HG02798 (cell line): ENCODE results near the gene FDCSP.
"Not testable (repeated sequence)": the region's sequence is repeated elsewhere in the genome, so short reads cannot be mapped to it uniquely, and the experiment has no call there.

ENCODE experiments used
- ATAC-seq: cut with Tn5 transposase; IDR thresholded peaks from one replicate; pipeline ENCODE4 v1.9.1; 2021; ENCODE audit warnings: mild to moderate bottlenecking; ENCODE audit not compliant: unreplicated experiment, poor library complexity

The FDCSP gene

DNA sequence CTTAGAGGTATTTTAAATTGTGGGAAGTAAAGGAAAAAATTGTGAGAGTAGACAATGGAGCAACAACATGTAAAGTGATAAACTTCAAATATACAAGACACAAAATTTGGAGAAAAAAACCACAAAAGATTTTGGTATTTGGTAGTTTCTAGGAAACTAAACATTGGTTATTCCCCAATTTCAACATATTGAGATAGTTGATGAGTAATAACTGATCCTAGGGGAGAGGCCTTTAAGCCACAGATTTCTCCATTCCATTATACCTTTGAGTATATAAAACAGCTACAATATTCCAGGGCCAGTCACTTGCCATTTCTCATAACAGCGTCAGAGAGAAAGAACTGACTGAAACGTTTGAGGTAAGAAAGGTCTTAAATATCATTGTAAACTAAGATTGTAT is at the start of gene FDCSP:
FDCSP (plus strand) TSS at position 301 of the 400 bp plus-strand sequence. CDS start 5,071 bp downstream, outside the sequence.
- no peak for ATAC-seq

DNA sequence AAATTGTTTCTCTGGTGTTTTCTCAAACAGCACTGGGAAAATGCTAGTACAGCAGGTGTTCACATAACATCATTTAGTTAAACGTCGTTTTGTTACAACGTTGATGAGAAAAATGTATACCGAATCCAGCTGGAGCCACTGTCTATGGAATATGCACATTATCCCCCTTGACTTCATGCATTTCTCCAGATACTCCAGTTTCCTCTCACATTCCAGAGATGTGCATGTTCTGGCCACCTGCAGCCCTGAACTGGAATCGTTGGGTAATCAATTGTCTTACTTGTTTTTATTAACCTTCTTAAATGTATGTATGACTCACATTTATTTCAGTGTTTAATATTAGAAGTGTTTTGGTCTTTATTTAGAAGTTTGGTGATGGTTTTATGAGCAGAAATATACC is 48.8 kb upstream of the FDCSP start:
- no peak for ATAC-seq

- no peak for ATAC-seq
These were observed 47.8 kb upstream of the FDCSP start for GRCh38 chr4:70178075-70178660.

- no peak for ATAC-seq
These were observed 46.1 kb upstream of the FDCSP start for GRCh38 chr4:70179811-70180210.

- ATAC-seq = no peak
These were observed 44.1 kb upstream of the FDCSP start for GRCh38 chr4:70181864-70182263.

DNA sequence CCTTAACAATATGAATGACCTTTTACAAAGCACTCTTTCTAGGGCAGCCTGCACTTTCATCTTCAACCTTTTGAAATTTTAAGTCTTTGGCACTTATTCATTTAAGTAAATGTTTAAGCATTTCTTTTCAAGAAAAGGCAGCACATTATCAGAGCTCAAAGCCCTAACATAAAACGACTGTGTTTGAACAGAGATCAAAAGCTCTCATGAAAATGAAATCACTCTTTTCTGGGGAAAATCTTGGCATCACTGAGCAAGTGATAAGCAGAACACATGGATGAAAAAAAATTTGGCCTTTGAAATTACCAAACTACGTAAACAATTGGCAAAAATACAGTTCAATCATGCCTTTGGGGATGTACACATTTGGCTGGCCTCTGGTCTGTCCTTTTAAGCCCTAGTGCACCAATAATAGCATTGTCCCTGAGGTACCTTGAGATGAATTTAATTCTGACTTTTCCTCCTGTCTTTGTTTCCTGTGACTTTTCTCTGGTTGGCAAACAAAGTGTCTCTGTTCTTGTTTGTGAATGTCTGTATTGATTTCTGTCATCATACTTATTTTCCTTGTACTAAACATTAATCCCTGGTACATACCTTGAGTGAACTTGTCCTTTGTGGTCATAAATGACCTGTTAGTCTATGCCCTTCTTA is 43.3 kb upstream of the FDCSP start:
- ATAC-seq = no peak

GRCh38 chr4:70183168-70183939 is 42.6 kb upstream of the FDCSP start:
- ATAC-seq = peak; percentile 76

GRCh38 chr4:70183940-70184246 is 42.0 kb upstream of the FDCSP start:
- no peak for ATAC-seq

GRCh38 chr4:70187216-70187615 is 38.7 kb upstream of the FDCSP start:
- ATAC-seq = no peak

GRCh38 chr4:70190579-70190978 is 35.3 kb upstream of the FDCSP start:
- ATAC-seq = no peak

DNA sequence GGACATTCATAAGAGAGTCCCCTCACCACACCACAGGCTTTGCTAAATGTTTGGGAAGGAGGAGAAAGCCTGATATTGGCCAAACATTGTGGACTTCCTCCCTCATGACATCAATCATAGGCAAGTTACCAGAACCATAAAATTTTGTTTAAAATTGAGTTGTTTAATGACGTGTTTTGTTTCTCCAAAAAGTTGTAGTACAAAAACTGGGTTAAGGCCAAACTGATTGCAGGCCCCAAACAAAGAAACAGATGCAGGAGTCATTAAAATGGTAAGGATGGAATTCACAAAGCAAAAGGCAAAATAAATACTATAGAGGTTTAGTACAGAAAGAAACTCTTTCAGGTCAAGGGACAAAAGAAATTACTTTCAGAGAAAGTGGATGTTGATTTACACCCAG is 34.3 kb upstream of the FDCSP start:
- ATAC-seq = no peak

DNA sequence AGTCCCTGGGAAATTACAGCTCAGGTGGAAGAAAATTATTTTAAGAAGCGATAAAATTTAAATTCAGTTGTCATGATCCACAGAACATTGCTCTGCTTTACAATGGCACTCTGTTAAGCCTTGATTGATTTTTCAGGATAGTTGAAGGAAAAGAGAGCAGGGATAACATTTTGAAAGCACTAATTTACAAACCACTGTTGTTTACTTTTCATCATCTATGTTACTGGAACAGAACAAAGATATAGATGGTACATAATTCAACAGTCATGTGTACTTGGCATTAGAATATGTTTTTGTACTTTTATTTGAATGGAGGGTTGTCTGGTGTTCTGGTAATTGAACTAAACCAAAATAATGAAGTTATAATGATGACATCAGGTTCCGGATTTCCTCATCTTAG is 33.0 kb upstream of the FDCSP start:
- no peak for ATAC-seq

DNA sequence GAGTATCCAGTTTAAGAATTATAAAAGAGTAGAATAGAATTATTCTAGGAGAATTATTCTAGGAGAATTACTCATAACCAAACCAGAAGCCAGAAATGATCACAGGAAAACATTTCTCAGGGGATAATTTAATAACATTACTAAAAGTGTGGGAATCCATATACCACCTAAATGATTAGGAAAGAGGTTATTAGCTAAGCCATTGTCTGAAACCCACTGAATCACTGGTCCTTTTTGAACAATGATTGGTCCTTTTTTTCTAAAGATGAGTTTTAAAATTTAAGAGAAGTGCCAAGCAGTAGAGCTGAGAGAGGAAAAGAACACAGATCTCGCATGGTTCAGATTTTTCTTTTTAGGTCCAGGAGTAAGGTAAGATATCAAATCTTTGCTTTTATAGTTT is 30.5 kb upstream of the FDCSP start, which contains the start of gene ODAM:
ODAM (plus strand) TSS at position 301 of the 400 bp plus-strand sequence. CDS start 819 bp downstream, outside the sequence.
- no peak for ATAC-seq

DNA sequence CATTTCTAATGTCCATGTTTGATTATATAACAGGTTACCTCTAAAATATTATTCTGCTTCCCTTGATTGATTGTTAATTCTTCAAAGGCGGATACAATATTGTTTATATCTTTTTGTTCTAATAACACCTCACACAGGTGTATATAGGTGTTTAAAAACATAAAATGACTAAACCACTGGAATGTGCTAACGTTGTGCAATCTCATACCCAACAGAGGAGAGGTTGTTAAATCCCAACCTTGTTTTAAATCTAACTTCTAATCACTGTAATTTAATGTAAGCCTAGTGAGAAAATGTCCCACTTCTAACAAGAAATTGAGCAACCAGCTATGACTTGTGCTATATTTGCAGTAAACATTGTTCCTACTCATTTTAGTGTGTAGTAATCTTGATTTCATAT is 29.1 kb upstream of the FDCSP start:
- no peak for ATAC-seq

DNA sequence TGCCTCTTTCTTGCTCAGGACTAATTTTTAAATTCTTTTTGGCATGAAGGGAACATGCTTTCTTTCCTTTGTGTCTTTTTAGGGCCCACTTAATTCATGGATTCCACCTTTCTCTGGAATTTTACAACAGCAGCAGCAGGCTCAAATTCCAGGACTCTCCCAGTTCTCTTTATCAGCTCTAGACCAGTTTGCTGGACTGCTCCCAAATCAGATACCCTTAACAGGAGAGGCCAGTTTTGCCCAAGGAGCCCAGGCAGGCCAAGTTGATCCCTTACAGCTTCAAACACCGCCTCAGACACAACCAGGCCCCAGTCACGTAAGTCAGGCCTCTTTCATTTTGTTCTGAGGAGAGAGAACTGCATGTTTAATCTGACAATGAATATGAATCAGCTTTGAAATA is 28.1 kb upstream of the FDCSP start:
- ATAC-seq = no peak

DNA sequence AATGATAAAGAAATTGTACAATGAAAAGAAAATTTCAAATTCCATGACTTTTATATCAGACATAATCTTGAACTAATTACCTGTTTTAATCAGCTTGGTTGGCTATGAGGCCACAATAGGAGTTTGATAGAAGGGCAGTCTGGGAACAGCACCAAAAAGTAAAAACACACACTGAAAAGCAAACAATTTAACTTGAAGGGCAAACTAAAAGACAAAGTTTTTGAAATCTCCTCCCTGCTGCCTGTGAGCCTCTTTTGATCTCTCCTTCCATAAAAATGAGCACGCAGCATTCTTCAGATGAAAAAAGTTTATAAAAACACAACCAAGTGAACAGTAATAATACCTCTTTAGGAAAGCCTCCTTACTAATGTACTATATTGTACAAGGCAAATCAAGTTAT is 22.3 kb upstream of the FDCSP start:
- no peak for ATAC-seq

GRCh38 chr4:70212752-70213151 is 13.2 kb upstream of the FDCSP start:
- ATAC-seq = not testable (repeated sequence)

DNA sequence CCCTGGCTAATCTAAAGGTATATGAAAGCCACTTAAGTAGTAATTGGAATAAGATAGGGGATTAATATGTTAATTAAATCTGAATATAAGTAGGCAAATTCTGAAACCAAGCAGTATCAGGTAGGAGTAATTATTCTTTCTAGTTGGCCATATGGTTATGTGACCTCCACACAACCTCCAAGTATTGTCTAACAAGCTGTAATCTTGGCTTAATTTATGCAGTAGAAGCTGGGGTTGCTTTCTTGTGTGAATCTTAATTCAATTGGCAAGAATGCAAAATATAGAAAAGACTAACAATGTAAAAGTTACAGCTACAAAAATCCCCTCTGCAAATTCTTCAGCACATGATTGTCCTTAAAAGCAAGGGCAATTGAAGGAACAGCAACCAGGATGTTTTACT is 9.8 kb upstream of the FDCSP start:
- not testable (repeated sequence) for ATAC-seq

GRCh38 chr4:70216550-70216949 is 9.4 kb upstream of the FDCSP start:
- ATAC-seq = not testable (repeated sequence)

DNA sequence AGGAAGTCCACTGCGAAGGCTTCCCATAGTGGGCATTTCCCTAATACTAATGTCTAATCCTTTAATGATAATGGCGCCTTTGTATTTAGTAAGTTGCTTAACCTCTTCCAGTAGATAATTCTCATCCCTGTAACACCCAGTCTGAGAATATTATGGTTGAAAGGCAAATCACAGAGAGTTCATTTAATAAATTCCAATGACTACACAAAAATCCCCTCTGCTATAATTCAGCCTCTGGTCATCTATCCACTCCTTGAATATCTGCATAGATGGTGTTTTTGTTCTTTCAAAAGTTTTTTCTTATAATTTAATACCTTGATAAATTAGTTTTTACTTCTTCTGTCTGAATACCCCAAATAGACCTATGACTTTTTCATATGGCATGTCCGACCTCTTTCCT is 4.5 kb upstream of the FDCSP start:
- not testable (repeated sequence) for ATAC-seq

DNA sequence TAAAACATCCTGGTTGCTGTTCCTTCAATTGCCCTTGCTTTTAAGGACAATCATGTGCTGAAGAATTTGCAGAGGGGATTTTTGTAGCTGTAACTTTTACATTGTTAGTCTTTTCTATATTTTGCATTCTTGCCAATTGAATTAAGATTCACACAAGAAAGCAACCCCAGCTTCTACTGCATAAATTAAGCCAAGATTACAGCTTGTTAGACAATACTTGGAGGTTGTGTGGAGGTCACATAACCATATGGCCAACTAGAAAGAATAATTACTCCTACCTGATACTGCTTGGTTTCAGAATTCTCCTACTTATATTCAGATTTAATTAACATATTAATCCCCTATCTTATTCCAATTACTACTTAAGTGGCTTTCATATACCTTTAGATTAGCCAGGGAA is 4.1 kb upstream of the FDCSP start:
- not testable (repeated sequence) for ATAC-seq

- ATAC-seq = no peak
These were observed 10.2 kb downstream of the FDCSP start for GRCh38 chr4:70236125-70236524.
